Caki2 (cell line): Measurements from ENCODE around the gene PTX3. TPM values are rescaled to one million over a fixed set of nuclear protein-coding genes. Genes with fewer than 3 reads are reported as not detected.

ENCODE experiments used
- DNase-seq: peaks from one replicate; pipeline ENCODE4 v3.0.0-alpha.2; 2015; ENCODE audit warnings: low read depth
- in situ Hi-C: cut with HindIII; loops from 2 replicates; pipeline ENCODE4 v1.10.0; 2016; ENCODE audit warnings: low sequenced_read_pairs, low pct_unique_long_range_greater_than_20kb, mixed read lengths
- total RNA-seq: library from RNA; depleted of rRNA; stranded (reverse); fragments of >200 nt; shearing (Covaris generic); gene quantifications from 2 replicates; pipeline ENCODE4 v1.2.3, GENCODE V29; 2014; ENCODE audit warnings: low replicate concordance

Gene PTX3
- total RNA-seq, 1 experiment from 2014 or later = 16.9 TPM

GRCh38 chr3:157417247-157417646 lies 19.4 kb upstream of the PTX3 start:
- in situ Hi-C loops = no loop called here
- DNase-seq = no peak

GRCh38 chr3:157418104-157418503 lies 18.5 kb upstream of the PTX3 start:
- no peak for DNase-seq
- in situ Hi-C loops = no loop called here

GRCh38 chr3:157420606-157421130 lies 16.0 kb upstream of the PTX3 start:
- in situ Hi-C loops = no loop called here
- DNase-seq = no peak

- DNase-seq = no peak
- in situ Hi-C loops = no loop called here
Measured at GRCh38 chr3:157423337-157423736, 13.3 kb upstream of the PTX3 start.

GRCh38 chr3:157427901-157428300 lies 8.7 kb upstream of the PTX3 start:
- DNase-seq = no peak
- in situ Hi-C loops = no loop called here

- in situ Hi-C loops = no loop called here
- DNase-seq = no peak
Measured at GRCh38 chr3:157428853-157429252, 7.8 kb upstream of the PTX3 start.

GRCh38 chr3:157429708-157430107 lies 6.9 kb upstream of the PTX3 start:
- no peak for DNase-seq
- in situ Hi-C loops = no loop called here

- DNase-seq = no peak
Measured at GRCh38 chr3:157438194-157438730, 1.6 kb downstream of the PTX3 start.

GRCh38 chr3:157441102-157441624 lies 4.5 kb downstream of the PTX3 start:
- no peak for DNase-seq
- in situ Hi-C loops = no loop called here

More at GRCh38 chr3:157438194-157438730, 1.6 kb downstream of the PTX3 start:
- in situ Hi-C loops = no loop called here

GRCh38 chr3:157442729-157443128 lies 6.1 kb downstream of the PTX3 start:
- in situ Hi-C loops = no loop called here

GRCh38 chr3:157443905-157444796 lies 7.5 kb downstream of the PTX3 start:
- no peak for DNase-seq
- in situ Hi-C loops = no loop called here

More at GRCh38 chr3:157442729-157443128, 6.1 kb downstream of the PTX3 start:
- DNase-seq = no peak

- no peak for DNase-seq
- in situ Hi-C loops = no loop called here
Measured at GRCh38 chr3:157444797-157445184, 8.1 kb downstream of the PTX3 start.

GRCh38 chr3:157445857-157446256 lies 9.2 kb downstream of the PTX3 start:
- in situ Hi-C loops = no loop called here

GRCh38 chr3:157447026-157447694 lies 10.5 kb downstream of the PTX3 start:
- in situ Hi-C loops = no loop called here
- DNase-seq = peak; percentile 21

More at GRCh38 chr3:157445857-157446256, 9.2 kb downstream of the PTX3 start:
- DNase-seq = no peak

- in situ Hi-C loops = no loop called here
- DNase-seq = no peak
Measured at GRCh38 chr3:157452097-157452496, 15.4 kb downstream of the PTX3 start.

- in situ Hi-C loops = no loop called here
- DNase-seq = no peak
Measured at GRCh38 chr3:157453824-157454223, 17.2 kb downstream of the PTX3 start.

- in situ Hi-C loops = no loop called here
- no peak for DNase-seq
Measured at GRCh38 chr3:157459706-157460105, 23.1 kb downstream of the PTX3 start.

GRCh38 chr3:157460253-157460652 lies 23.6 kb downstream of the PTX3 start:
- peak; percentile 38 for DNase-seq
- in situ Hi-C loops = no loop called here

GRCh38 chr3:157463816-157464215 lies 27.2 kb downstream of the PTX3 start:
- in situ Hi-C loops = no loop called here
- DNase-seq = no peak
